Neural cell (in vitro differentiated cells): Measurements from ENCODE around the gene RNF44. TPM values are rescaled to one million over a fixed set of nuclear protein-coding genes. Genes with fewer than 3 reads are reported as not detected.

Experiments
- H2AFZ ChIP-seq: fragments of 200-600, 300-800 bp; sonication (generic), shearing (Covaris generic); 2 replicates; pipeline ENCODE4 v1.6.0; 2014; ENCODE audit warnings: low read depth, mild to moderate bottlenecking, antibody characterized with exemption, low read length, moderate library complexity
- H3F3A ChIP-seq: fragments of 200-600 bp; shearing (Covaris generic); 2 replicates; pipeline ENCODE4 v1.6.1; 2016; ENCODE audit warnings: mild to moderate bottlenecking, moderate library complexity, mixed read lengths, antibody characterized with exemption, low read length; ENCODE audit not compliant: insufficient read depth, poor library complexity, severe bottlenecking
- H3K27ac ChIP-seq: fragments of 200-600, 300-800 bp; sonication (generic), shearing (Covaris generic); 2 replicates; pipeline ENCODE4 v1.5.1; 2014; ENCODE audit warnings: mild to moderate bottlenecking, low read length, moderate library complexity
- H3K27me3 ChIP-seq: fragments of 300-800, 200-600 bp; sonication (generic), shearing (Covaris generic); 2 replicates; pipeline ENCODE4 v1.6.0; 2014; ENCODE audit warnings: mild to moderate bottlenecking, low read depth, low read length, moderate library complexity; ENCODE audit not compliant: insufficient read depth
- H3K36me3 ChIP-seq: fragments of 300-800, 200-600 bp; sonication (generic), shearing (Covaris generic); 2 replicates; pipeline ENCODE4 v1.5.1; 2014; ENCODE audit warnings: mild to moderate bottlenecking, antibody characterized with exemption, low read length, moderate library complexity; ENCODE audit not compliant: insufficient read depth
- H3K4me2 ChIP-seq: fragments of 300-800, 200-600 bp; sonication (generic), shearing (Covaris generic); 2 replicates; pipeline ENCODE4 v1.6.0; 2014; ENCODE audit warnings: mild to moderate bottlenecking, low read length
- H3K4me3 ChIP-seq: fragments of 300-800, 200-600 bp; sonication (generic), shearing (Covaris generic); 2 replicates; pipeline ENCODE4 v1.5.1; 2014; ENCODE audit warnings: mild to moderate bottlenecking, low read length, moderate library complexity
- H3K79me2 ChIP-seq: fragments of 200-600 bp; shearing (Covaris generic); replicated peaks from 2 replicates; pipeline ENCODE4 v1.6.0; 2014; ENCODE audit warnings: mild to moderate bottlenecking, low read length, moderate library complexity; ENCODE audit not compliant: insufficient read depth
- H3K9ac ChIP-seq: fragments of 300-800, 200-600 bp; sonication (generic), shearing (Covaris generic); 2 replicates; pipeline ENCODE4 v1.6.1; 2016; ENCODE audit warnings: mild to moderate bottlenecking, low read length, mixed read lengths
- H3K9me2 ChIP-seq: fragments of 200-600 bp; shearing (Covaris generic); 2 replicates; pipeline ENCODE4 v1.6.1; 2016; ENCODE audit warnings: mild to moderate bottlenecking, low read length, mixed read lengths; ENCODE audit not compliant: insufficient read depth
- H3K9me3 ChIP-seq: fragments of 200-600, 300-800 bp; sonication (generic), shearing (Covaris generic); 2 replicates; pipeline ENCODE4 v1.6.1; 2016; ENCODE audit warnings: mild to moderate bottlenecking, mixed run types, low read length, moderate library complexity, mixed read lengths
- H4K20me1 ChIP-seq: fragments of 200-600 bp; shearing (Covaris generic); 2 replicates; pipeline ENCODE4 v1.6.1; 2016; ENCODE audit warnings: mild to moderate bottlenecking, mixed run types; ENCODE audit not compliant: insufficient read depth
- CTCF ChIP-seq: fragments of 450-650 bp; IDR thresholded peaks from 2 replicates; pipeline ENCODE4 v1.5.1; 2014; ENCODE audit warnings: antibody characterized with exemption, mild to moderate bottlenecking, moderate library complexity; ENCODE audit not compliant: poor library complexity, severe bottlenecking
- EP300 ChIP-seq: fragments of 450-650 bp; conservative IDR thresholded peaks from 2 replicates; pipeline ENCODE4 v1.6.1; 2014; ENCODE audit warnings: antibody characterized with exemption, mild to moderate bottlenecking, moderate library complexity; ENCODE audit not compliant: poor library complexity, severe bottlenecking
- EZH2 ChIP-seq: fragments of 200-600, 300-800 bp; shearing (Covaris generic), sonication (generic); IDR thresholded peaks from 2 replicates; pipeline ENCODE4 v1.6.1; 2014; ENCODE audit warnings: antibody characterized with exemption, low read length, borderline replicate concordance, mild to moderate bottlenecking; ENCODE audit not compliant: insufficient read depth, poor library complexity, severe bottlenecking
- MXI1 ChIP-seq: fragments of 450-650 bp; conservative IDR thresholded peaks from 2 replicates; pipeline ENCODE4 v1.6.1; 2014; ENCODE audit warnings: antibody characterized with exemption, mild to moderate bottlenecking; ENCODE audit not compliant: poor library complexity, severe bottlenecking
- POLR2AphosphoS5 ChIP-seq: IDR thresholded peaks from 2 replicates; pipeline ENCODE4 v1.6.1; 2012
- RAD21 ChIP-seq: fragments of 450-650 bp; conservative IDR thresholded peaks from 2 replicates; pipeline ENCODE4 v1.6.1; 2014; ENCODE audit warnings: antibody characterized with exemption, mild to moderate bottlenecking, moderate library complexity
- REST ChIP-seq: IDR thresholded peaks from 2 replicates; pipeline ENCODE4 v1.6.1; 2012; ENCODE audit warnings: borderline replicate concordance
- SMC3 ChIP-seq: fragments of 450-650 bp; conservative IDR thresholded peaks from 2 replicates; pipeline ENCODE4 v1.6.1; 2014; ENCODE audit warnings: antibody characterized with exemption, mild to moderate bottlenecking, moderate library complexity; ENCODE audit not compliant: poor library complexity
- TAF1 ChIP-seq: IDR thresholded peaks from 2 replicates; pipeline ENCODE4 v1.6.1; 2012; ENCODE audit warnings: low read depth
- polyA plus RNA-seq: library from polyadenylated mRNA; depleted of rRNA; stranded (reverse); fragments of >200 nt; gene quantifications from 2 replicates; pipeline ENCODE4 v1.2.3, GENCODE V29; 2014

The RNF44 gene
- polyA plus RNA-seq, 1 donor from 2014 or later, result 22.2 TPM

GRCh38 chr5:176540476-176540899, 3.3 kb upstream of the RNF44 start:
- Histone ChIP-seq H3K27ac (no peak overlapping the region), H3K4me3 (no peak overlapping the region), H3K36me3 (no peaks in the 10 kb centered on the region), H2AFZ (no peak overlapping the region), H3F3A (no peaks in the 10 kb centered on the region), H3K4me2 (no peak overlapping the region), H4K20me1 (no peaks in the 10 kb centered on the region), H3K27me3 (no peaks in the 10 kb centered on the region), H3K9ac (no peak overlapping the region), H3K9me3 (no peaks in the 10 kb centered on the region), H3K9me2 (no peaks in the 10 kb centered on the region), H3K79me2 (peaks cover 15% of the 10 kb centered on the region)
- TF ChIP-seq MXI1 (no peak), SMC3 (no peak), POLR2AphosphoS5 (no peak), EZH2 (no peak), EP300 (no peak), REST (no peak), CTCF (no peak), RAD21 (no peak), TAF1 (no peak)

- Histone ChIP-seq H3K4me2 (no peak overlapping the region), H3F3A (no peaks in the 10 kb centered on the region), H3K9ac (no peak overlapping the region), H4K20me1 (peaks cover 6% of the 10 kb centered on the region), H2AFZ (no peak overlapping the region), H3K9me2 (no peaks in the 10 kb centered on the region), H3K9me3 (no peaks in the 10 kb centered on the region), H3K79me2 (peaks cover 30% of the 10 kb centered on the region), H3K4me3 (no peak overlapping the region), H3K36me3 (no peaks in the 10 kb centered on the region), H3K27me3 (no peaks in the 10 kb centered on the region), H3K27ac (peak overlapping the region; percentile 99)
- TF ChIP-seq EZH2 (no peak), EP300 (no peak), MXI1 (no peak), REST (no peak), CTCF (no peak), SMC3 (no peak)
These were observed 1.8 kb upstream of the RNF44 start for GRCh38 chr5:176538989-176539384.
